Breast epithelium (tissue), 3 donors: Measurements from ENCODE around the gene MAP4K4.

Experiments used
- CTCF ChIP-seq, 3 donors: fragments of 450-650 bp; IDR thresholded peaks; one replicate each; pipeline ENCODE4 v1.5.1; 2016 to 2017; ENCODE audit warnings: antibody characterized with exemption in 3 of 3, mild to moderate bottlenecking in 3 of 3, moderate library complexity in 3 of 3
- POLR2A ChIP-seq: fragments of 450-650 bp; IDR thresholded peaks from one replicate; pipeline ENCODE4 v1.6.1; 2016; ENCODE audit warnings: antibody characterized with exemption, mild to moderate bottlenecking, moderate library complexity
- POLR2AphosphoS5 ChIP-seq, 3 donors: sonication (generic); formaldehyde crosslinking; IDR thresholded peaks; one replicate each; pipeline ENCODE4 v1.6.1; 2017; ENCODE audit warnings: antibody characterized with exemption in 3 of 3

GRCh38 chr2:101899265-101899664, 201.8 kb downstream of the MAP4K4 start:
- TF ChIP-seq POLR2AphosphoS5 (IDR thresholded peaks at IDR 0.05) (no peak), CTCF (IDR thresholded peaks at IDR 0.05) (no peak), POLR2A (no peak)
